ENCODE data around the gene MMD. TPM values are rescaled to one million over a fixed set of nuclear protein-coding genes. Genes with fewer than 3 reads are reported as not detected.

Gene MMD
- total RNA-seq, 1 donor from 2014 or later = 36.9 TPM

DNA sequence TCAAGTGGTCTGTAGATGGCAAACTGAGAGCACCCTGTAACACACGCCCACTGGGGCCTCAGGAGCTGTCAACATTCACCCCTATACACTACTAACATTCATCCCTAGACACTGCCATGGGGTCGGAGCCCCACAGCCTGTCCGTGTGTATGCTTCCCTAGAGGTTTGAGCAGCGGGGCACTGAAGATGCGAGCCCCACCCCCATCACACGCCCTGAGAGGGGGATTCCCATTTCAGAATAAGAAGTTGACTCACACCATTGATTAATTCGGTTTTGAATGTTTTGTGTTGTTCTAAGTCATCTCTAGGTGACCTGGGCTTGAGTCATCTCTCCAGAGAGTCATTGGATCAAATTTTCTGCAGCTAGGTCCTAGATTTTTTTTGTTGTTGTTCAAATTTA lies 37.3 kb upstream of the MMD start:
- Mint-ChIP-seq H3K4me1 (ENCODE audit: unreplicated experiment) (peaks cover 21% of the 10 kb centered on the region), H3K36me3 (no peaks in the 10 kb centered on the region), H3K27ac (no peak overlapping the region), H3K4me3 (no peak overlapping the region), H3K9me3 (peaks cover 4% of the 10 kb centered on the region), H3K27me3 (no peaks in the 10 kb centered on the region)
- no peak for TF ChIP-seq CTCF (conservative IDR thresholded peaks at IDR 0.05)
- DNase-seq (ENCODE audit: extremely low spot score, unreplicated experiment) = no peak

GRCh38 chr17:55458287-55458900 lies 36.8 kb upstream of the MMD start:
- H3K4me3 Mint-ChIP-seq = no peak overlapping the region
- no peak for TF ChIP-seq CTCF (conservative IDR thresholded peaks at IDR 0.05)
- H3K4me1 Mint-ChIP-seq (ENCODE audit: unreplicated experiment) = peaks cover 27% of the 10 kb centered on the region
- H3K27ac Mint-ChIP-seq = no peak overlapping the region
- H3K9me3 Mint-ChIP-seq = peaks cover 4% of the 10 kb centered on the region
- no peak for DNase-seq (ENCODE audit: extremely low spot score, unreplicated experiment)
- H3K36me3 Mint-ChIP-seq = no peaks in the 10 kb centered on the region
- no peaks in the 10 kb centered on the region for H3K27me3 Mint-ChIP-seq

DNA sequence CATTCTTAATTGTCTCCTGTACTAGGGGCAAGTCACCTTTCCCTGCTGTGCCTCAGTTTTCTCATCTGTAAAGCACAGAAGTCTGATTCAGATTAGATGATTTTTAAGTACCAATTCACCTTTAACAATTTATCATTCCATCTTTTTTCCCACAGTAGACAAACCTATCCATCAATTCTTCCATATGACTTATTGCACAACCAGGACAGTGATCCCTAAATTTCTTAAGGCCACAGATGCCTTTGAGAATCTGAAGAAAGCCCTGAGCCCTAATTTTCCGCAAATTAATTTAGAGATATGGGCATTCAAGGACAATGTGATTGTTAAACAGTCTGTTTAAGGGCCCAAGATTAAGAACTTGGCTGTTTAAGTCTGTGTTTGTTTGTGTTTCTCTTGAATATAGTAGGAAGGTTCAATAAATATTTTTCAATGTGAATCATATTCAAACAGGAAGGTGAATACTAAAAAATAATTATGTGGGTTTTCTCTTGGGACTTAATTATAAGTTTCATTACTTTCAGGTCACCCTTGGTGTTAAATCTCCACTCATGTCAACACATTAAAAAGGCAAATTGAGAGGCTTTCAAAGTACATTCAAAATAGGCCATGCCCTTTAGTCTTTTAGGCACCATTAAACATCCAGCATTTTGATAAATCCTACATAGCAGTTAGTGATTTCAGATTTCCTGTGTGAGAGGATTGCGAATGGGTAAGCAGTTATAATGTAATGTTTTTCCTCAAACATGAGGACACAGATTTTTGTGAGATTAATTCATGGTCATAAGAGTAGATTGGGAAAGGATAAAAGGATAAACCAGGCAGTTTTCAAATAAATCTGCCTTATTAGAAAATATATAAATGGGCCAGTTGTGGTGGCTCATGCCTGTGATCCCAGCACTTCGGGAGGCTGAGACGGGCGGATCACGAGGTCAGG lies 34.9 kb upstream of the MMD start:
- Mint-ChIP-seq H3K27ac (no peak overlapping the region), H3K4me3 (peak overlapping the region; percentile 24), H3K27me3 (no peaks in the 10 kb centered on the region), H3K4me1 (ENCODE audit: unreplicated experiment) (peaks cover 38% of the 10 kb centered on the region), H3K36me3 (no peaks in the 10 kb centered on the region), H3K9me3 (peaks cover 4% of the 10 kb centered on the region)
- TF ChIP-seq CTCF (conservative IDR thresholded peaks at IDR 0.05) = no peak
- no peak for DNase-seq (ENCODE audit: extremely low spot score, unreplicated experiment)

DNA sequence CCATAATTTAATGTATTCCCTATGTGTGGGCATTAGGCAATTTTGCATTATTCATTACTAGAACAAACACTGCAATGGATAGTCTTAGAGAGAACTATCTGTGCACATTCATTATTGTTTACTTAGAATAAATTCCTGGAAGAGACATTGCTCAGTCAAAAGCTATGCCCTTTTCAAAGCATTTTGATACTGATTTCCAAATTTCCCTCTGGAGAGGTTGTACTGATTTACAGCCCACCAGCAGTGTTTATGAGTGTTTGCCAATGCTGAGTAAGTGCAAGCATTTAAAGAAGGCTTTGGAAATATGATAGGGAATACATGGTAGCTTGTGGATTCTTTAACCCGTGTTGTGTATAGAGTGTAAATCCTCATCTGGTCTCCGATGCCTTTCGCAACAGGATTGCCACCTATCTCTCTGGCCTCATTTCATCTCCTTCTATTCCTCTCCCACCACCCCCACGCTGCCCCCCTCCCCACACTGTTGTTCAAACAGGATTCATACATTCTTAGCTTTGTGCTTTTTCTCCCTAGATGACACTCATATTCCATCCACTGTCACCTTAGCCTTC lies 33.4 kb upstream of the MMD start:
- DNase-seq (ENCODE audit: extremely low spot score, unreplicated experiment) = no peak
- peaks cover 8% of the 10 kb centered on the region for H3K9me3 Mint-ChIP-seq
- H3K4me1 Mint-ChIP-seq (ENCODE audit: unreplicated experiment) = peaks cover 50% of the 10 kb centered on the region
- H3K27me3 Mint-ChIP-seq = no peaks in the 10 kb centered on the region
- H3K4me3 Mint-ChIP-seq = no peak overlapping the region
- TF ChIP-seq CTCF (conservative IDR thresholded peaks at IDR 0.05) = no peak
- peak overlapping the region; percentile 39 for H3K27ac Mint-ChIP-seq
- H3K36me3 Mint-ChIP-seq = no peaks in the 10 kb centered on the region

DNA sequence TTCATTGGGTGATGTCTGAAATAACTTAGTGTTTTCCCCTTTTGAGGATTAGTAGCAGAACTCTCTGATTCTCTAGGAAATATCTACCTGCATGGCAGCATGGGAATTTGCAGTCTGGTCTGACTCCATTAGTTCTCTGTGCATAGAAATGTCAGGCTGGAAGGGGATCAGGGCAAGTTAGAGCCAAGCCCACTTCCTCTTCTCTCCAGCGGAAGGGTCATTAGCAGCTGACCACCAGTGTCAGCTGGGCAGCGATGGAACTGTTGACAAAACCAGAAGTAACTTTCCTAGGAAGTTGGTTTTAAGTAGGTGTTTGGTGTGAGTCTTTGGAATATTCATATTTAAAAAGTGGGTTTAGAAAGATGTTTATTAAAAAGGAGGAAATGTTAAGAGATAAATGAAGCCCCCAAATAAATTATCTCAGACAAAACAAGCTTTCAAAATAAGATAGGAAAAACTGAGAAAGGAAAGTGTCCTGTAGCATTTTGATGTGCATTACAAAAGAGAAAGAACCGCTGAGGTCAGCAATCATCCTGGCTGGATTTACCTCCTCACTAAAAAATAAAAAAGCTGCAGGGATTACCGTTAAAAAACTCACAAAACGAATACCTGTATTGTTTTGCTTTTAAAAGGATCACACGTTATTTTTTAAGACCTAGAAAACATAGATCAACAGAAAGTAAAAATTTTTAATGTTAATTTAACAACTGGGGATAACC lies 32.4 kb upstream of the MMD start:
- Mint-ChIP-seq H3K4me3 (no peak overlapping the region), H3K27me3 (no peaks in the 10 kb centered on the region), H3K9me3 (peaks cover 8% of the 10 kb centered on the region), H3K36me3 (no peaks in the 10 kb centered on the region), H3K4me1 (ENCODE audit: unreplicated experiment) (peaks cover 58% of the 10 kb centered on the region), H3K27ac (no peak overlapping the region)
- TF ChIP-seq CTCF (conservative IDR thresholded peaks at IDR 0.05) = no peak
- DNase-seq (ENCODE audit: extremely low spot score, unreplicated experiment) = no peak
